T-helper 2 cell treated with Interferon-gamma antibody and Interleukin-4, amounts not matched to agents 5 μg/mL and 100 μg/mL, for 36 hours (primary cell): Measurements from ENCODE around the gene RANBP3.
"Not testable (repeated sequence)": the region's sequence is repeated elsewhere in the genome, so short reads cannot be mapped to it uniquely, and the experiment has no call there.

Experiments
- DNase-seq: peaks from one replicate; pipeline ENCODE4 v3.0.0; 2021; ENCODE audit warnings: low spot score
- H3K27ac Mint-ChIP-seq: one replicate; pipeline ENCODE4 v1.8.0; 2021; ENCODE audit warnings: mild to moderate bottlenecking, mixed read lengths
- H3K27me3 Mint-ChIP-seq: one replicate; pipeline ENCODE4 v1.8.0; 2021; ENCODE audit warnings: low read depth, mixed read lengths
- H3K36me3 Mint-ChIP-seq: one replicate; pipeline ENCODE4 v1.8.0; 2021; ENCODE audit warnings: low read depth, mixed read lengths
- H3K4me1 Mint-ChIP-seq: one replicate; pipeline ENCODE4 v1.8.0; 2021; ENCODE audit warnings: low read depth, mixed read lengths
- H3K4me3 Mint-ChIP-seq: one replicate; pipeline ENCODE4 v1.8.0; 2022; ENCODE audit warnings: mild to moderate bottlenecking, moderate library complexity, mixed read lengths
- H3K9me3 Mint-ChIP-seq: one replicate; pipeline ENCODE4 v1.8.0; 2021; ENCODE audit warnings: mixed read lengths

The RANBP3 gene, protein sequence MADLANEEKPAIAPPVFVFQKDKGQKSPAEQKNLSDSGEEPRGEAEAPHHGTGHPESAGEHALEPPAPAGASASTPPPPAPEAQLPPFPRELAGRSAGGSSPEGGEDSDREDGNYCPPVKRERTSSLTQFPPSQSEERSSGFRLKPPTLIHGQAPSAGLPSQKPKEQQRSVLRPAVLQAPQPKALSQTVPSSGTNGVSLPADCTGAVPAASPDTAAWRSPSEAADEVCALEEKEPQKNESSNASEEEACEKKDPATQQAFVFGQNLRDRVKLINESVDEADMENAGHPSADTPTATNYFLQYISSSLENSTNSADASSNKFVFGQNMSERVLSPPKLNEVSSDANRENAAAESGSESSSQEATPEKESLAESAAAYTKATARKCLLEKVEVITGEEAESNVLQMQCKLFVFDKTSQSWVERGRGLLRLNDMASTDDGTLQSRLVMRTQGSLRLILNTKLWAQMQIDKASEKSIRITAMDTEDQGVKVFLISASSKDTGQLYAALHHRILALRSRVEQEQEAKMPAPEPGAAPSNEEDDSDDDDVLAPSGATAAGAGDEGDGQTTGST

DNA sequence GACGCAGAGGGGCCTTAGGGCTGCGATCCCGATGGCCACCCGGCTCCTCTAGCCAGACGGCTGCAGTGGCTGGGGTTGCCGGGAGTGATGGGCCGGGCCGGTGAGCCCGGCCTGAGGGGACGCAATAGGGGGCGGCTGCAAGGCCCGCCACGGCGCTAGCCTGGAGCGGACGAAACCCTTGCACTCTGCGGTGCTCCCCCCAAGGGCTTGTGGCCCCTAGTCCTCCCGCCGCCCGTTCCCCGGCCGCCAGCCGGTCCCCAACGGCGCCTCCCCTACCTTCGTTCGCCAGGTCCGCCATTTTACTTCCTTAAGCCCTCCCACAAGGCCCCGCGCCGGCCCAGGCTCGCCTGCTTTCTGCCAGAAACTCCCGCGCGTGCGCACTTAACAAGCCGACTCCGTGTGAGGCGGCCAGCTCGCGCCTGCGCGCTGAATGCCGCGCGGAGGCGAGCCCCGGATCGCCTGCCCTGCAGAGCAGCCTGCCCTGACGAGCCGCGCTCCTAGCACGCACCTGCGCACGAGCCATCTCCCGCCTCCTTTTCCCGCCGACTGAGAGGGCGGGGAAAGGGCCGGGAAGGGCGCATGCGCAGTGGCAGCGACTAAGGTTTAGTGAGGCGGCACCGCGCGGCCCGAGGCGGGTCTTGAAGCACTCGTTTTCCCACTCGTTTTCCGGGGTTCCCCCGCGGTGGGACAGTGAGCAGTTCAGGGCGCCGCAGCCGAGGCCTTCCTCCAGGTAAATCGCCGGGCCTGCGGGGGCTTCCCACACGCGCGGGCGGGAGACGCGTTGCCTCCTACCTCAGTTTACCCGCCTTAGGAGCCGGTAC lies at the start of gene RANBP3:
Gene RANBP3 (minus strand): TSS at position 356 of the 821 bp plus-strand sequence. CDS start 58 bp downstream, at position 298.
- Mint-ChIP-seq H3K27me3 (no peaks in the 10 kb centered on the region), H3K4me3 (peak within 1 kb of the TSS; percentile 99), H3K9me3 (no peaks in the 10 kb centered on the region), H3K4me1 (peaks cover 40% of the 10 kb centered on the region), H3K36me3 (peaks cover 39% of the 10 kb centered on the region), H3K27ac (peak within 1 kb of the TSS; percentile 96)
- peak; percentile 100 for DNase-seq

DNA sequence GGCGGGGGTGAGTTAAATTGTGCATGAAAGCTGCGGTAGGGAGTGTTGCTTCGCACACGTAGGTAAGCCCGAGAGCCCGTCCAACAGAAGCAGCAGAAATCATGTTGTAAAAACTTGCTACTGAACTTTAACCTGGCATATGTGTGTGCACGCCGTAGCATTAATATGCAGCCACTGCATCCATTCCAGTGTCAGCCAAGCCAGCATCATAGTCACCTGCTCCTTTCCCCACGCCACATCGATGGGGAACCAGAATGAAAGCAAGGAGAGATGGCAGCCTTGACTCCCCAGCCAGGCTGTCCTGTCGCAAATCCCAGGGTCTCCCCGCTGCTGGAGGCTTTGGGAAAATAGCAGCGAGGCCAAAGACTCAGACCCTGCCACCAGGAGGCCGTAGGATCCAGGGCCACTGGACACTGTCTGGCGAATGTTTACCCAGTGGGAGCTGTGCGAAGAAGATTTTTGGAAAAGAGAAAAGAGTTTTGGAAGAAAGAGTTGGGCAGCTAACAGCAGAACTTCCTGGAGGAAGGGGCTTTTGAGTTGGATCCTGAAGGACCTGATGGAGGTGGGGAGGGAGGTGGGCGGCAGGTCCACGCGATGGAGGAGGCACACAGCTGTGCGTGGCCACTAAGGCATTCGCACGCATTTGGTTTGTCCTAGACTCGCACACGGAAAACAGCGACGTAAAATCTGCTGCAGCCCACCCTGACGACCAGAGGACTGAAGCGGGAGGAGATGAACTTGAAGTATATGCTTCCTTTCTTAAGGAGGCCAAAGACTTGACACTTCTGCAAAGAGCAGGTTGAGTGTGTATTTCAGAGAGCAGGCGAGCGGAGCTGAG lies 48.7 kb upstream of the RANBP3 start:
- H3K27ac Mint-ChIP-seq: no peak overlapping the region
- no peak for DNase-seq
- H3K4me3 Mint-ChIP-seq: no peak overlapping the region
- H3K27me3 Mint-ChIP-seq: no peaks in the 10 kb centered on the region
- H3K36me3 Mint-ChIP-seq: no peaks in the 10 kb centered on the region
- H3K9me3 Mint-ChIP-seq: no peaks in the 10 kb centered on the region
- no peaks in the 10 kb centered on the region for H3K4me1 Mint-ChIP-seq

DNA sequence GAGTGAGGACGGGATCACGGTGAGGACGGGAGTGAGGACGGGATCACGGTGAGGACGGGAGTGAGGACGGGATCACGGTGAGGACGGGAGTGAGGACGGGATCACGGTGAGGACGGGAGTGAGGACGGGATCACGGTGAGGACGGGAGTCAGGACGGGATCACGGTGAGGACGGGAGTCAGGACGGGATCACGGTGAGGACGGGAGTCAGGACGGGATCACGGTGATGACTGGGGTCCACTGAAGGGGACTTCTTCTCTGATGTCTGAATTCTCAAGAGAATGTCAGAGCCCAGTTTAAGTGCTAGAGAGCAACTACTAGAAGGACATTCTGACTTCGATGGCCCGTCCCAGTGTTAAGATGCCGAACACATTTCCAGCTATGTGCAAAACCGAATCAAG lies 46.8 kb upstream of the RANBP3 start:
- H3K27me3 Mint-ChIP-seq, H3K4me3 Mint-ChIP-seq: not testable (repeated sequence)

DNA sequence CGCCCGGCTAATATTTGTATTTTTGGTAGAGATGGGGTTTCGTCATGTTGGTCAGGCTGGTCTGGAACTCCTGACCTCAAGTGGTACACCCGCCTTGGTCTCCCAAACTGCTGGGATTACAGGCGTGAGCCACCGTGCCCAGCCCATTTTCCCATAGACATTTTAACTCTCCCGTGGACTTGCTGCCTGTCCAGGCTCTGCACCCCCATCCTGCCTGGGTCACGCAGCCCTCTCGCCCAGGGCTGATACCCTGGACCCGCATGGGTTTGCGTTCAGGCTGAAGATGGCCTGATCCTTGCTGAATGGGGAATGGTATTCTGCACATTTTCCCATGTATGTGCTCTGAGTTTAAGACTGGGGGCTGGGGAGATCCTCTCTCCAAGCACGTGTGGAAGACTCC lies 46.0 kb upstream of the RANBP3 start:
- peaks cover 2% of the 10 kb centered on the region for H3K4me1 Mint-ChIP-seq
- H3K27me3 Mint-ChIP-seq: no peaks in the 10 kb centered on the region
- no peak for DNase-seq
- H3K4me3 Mint-ChIP-seq: no peak overlapping the region
- H3K36me3 Mint-ChIP-seq: no peaks in the 10 kb centered on the region
- H3K27ac Mint-ChIP-seq: no peak overlapping the region
- H3K9me3 Mint-ChIP-seq: no peaks in the 10 kb centered on the region

More for the DNA sequence above, 46.8 kb upstream of the RANBP3 start:
- not testable (repeated sequence) for H3K36me3 Mint-ChIP-seq, H3K4me1 Mint-ChIP-seq, H3K27ac Mint-ChIP-seq, DNase-seq, H3K9me3 Mint-ChIP-seq

DNA sequence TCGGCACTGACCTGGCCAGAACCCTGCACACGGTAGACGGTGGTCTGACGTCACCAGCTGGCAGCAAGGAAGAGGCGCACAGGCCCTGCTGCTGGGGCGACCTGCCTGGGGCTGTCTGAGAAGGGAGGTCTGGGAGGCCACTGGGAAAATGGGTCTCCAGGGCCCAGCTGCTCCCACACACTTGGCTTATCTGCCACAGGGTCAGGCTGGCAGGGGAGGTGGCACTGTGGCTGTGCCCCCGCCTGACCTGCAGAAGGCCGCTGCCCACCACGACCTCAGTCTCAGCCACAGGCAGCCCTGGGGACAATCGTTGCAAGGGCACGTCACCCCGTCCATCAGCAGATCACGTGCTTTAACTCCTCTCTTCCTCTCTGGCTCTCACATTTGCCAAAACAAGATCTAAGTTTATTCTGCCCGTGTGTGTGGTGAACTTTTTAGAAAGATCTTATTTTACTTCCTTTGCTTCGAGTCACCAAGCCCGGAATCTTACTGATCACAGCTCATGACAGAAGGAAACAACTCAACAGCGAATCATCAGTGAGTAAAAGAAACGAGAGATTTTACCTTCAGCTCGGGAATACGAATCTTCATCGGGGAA lies 45.2 kb upstream of the RANBP3 start:
- no peaks in the 10 kb centered on the region for H3K9me3 Mint-ChIP-seq
- peaks cover 2% of the 10 kb centered on the region for H3K4me1 Mint-ChIP-seq
- H3K27me3 Mint-ChIP-seq: no peaks in the 10 kb centered on the region
- no peaks in the 10 kb centered on the region for H3K36me3 Mint-ChIP-seq
- no peak overlapping the region for H3K27ac Mint-ChIP-seq
- no peak for DNase-seq
- H3K4me3 Mint-ChIP-seq: no peak overlapping the region

DNA sequence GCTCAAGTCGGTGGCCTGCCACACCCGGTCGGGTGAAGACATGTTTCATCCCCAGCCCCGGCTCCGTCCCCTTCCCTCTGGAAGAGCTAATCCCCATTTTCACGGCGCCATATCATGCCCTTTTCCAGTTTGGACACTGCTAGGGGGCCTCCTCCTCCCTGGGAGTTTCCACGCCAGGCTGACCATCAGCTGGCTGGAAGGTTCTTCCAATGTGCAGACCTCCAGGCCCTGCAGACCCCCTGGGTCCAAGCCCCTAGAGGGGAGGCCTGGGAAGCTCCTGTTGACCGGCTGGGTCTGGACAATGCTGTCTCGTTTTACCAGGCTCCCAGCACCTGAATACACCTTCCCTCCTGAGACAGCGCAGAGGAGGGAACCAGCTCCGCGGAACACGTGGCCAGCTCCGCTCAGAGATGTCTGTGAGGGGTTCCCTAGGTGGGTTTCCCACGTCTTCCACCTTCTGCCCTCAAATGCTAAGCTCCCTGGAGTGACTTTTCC lies 44.7 kb upstream of the RANBP3 start:
- no peaks in the 10 kb centered on the region for H3K27me3 Mint-ChIP-seq

DNA sequence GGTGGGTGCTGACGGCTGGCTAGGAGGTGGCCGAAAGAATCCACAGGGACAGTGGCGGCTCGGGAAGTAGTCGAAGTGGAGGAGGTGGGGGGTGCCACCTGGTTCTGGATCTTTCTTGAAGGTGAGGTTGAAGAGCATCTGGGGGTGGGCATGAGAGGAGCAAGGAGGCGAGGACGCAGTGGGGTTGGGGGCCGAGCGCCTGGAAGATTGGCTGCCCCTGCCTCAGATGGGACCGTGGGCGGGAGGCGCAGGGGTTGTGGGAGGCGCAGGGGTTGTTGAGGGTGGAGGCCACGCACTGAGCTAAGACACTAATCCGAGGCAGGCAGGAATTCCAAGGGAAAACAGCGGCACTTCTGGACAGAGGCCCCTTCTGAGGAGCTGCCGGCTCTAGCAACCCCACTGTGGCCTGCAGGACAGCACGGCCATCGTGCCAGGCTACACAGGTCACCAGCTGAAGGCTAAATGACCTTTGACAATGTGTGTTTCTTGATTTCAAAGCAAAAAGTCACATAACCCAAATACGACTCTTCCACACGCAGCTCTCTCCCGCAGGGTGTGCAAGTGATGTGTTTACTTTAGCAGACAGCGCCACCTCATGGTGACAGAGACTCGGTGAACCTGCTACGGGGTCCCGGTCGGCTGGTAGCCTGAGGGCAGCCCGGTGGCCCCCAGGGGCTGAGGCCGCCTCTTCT lies 44.1 kb upstream of the RANBP3 start:
- Mint-ChIP-seq H3K36me3 (no peaks in the 10 kb centered on the region), H3K27me3 (no peaks in the 10 kb centered on the region), H3K4me3 (no peak overlapping the region), H3K4me1 (peaks cover 2% of the 10 kb centered on the region), H3K9me3 (no peaks in the 10 kb centered on the region), H3K27ac (no peak overlapping the region)
- peak; percentile 64 for DNase-seq

More for the DNA sequence above, 44.7 kb upstream of the RANBP3 start:
- no peak for DNase-seq
- Mint-ChIP-seq H3K4me1 (peaks cover 2% of the 10 kb centered on the region), H3K36me3 (no peaks in the 10 kb centered on the region), H3K27ac (no peak overlapping the region), H3K9me3 (no peaks in the 10 kb centered on the region), H3K4me3 (no peak overlapping the region)

DNA sequence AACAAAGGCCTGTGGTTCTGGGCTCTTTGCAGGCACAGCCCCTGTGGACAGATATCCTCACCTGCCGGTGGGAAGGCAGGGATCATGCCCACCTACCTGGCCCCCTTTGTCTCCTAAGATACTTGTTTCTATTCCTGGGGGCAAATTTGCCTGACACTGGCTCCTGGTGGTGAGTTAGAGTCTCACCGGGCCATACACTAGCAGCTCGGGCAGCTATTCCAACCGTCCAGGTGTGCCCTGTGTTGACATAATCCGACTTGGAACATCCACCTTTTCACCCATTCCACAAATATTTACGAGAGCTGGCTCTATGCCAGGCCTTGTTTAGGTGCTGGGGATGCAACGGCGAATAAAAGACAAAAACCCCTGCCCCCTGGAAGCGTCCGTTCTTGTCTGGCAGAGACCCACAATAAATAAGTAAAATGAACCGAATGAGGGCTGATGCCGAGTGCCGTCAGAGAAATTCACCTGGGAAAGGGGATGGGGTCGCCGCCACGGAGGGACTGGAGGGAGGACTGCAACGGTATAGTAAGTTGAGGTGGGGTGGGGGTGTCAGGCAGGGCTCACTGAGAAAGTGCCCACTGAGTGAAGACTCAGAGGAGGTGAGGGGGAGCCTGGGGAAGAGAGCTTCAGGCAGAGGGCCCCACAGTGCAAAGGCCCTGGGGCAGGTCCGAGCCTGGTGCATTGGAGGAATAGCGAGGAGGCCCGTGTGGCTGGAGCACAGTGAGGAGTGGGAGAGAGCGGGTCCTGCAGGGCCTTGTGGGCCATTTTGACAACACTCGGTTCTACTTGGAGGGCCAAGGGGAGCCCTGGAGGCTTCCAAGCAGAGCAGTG lies 43.2 kb upstream of the RANBP3 start:
- Mint-ChIP-seq H3K4me3 (no peak overlapping the region), H3K9me3 (no peaks in the 10 kb centered on the region), H3K36me3 (no peaks in the 10 kb centered on the region), H3K27ac (no peak overlapping the region), H3K27me3 (no peaks in the 10 kb centered on the region), H3K4me1 (peaks cover 2% of the 10 kb centered on the region)
- DNase-seq: no peak

DNA sequence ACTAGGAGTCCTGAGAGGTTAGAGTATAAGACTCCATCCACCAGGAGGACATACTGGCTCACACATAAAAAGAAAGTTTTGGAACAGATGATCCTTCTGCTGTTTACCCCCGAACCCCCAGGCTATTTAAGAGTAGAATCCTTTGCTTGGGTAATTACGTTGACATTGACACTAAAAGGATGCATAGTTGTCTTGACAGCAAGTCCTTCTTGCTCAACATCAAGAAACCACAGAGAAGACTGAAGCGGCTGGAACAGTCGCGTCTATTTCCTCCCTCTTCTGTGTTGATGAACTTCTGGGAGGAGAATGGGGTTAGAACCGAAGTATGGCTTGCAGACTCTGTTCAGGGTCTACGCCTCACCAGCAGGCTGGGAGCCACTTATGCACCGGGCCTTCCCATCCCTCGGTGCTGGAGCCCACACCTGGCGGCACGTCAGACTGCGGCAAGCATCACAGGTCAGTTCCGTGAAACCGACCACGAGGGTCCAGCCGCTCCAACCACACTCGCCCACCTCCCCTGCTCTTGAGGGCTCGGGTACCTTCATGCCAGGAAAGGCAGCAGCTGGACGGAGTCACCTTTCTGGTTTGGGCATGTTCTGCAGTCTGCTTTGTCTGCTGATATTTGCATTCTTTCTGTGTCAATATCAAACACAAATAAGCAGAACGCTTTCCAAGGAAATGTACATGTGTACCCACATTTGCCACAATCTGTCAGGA lies 42.4 kb upstream of the RANBP3 start:
- no peaks in the 10 kb centered on the region for H3K27me3 Mint-ChIP-seq
- no peaks in the 10 kb centered on the region for H3K36me3 Mint-ChIP-seq
- H3K4me3 Mint-ChIP-seq: no peak overlapping the region
- H3K9me3 Mint-ChIP-seq: no peaks in the 10 kb centered on the region
- H3K27ac Mint-ChIP-seq: no peak overlapping the region
- DNase-seq: no peak
- peaks cover 2% of the 10 kb centered on the region for H3K4me1 Mint-ChIP-seq

DNA sequence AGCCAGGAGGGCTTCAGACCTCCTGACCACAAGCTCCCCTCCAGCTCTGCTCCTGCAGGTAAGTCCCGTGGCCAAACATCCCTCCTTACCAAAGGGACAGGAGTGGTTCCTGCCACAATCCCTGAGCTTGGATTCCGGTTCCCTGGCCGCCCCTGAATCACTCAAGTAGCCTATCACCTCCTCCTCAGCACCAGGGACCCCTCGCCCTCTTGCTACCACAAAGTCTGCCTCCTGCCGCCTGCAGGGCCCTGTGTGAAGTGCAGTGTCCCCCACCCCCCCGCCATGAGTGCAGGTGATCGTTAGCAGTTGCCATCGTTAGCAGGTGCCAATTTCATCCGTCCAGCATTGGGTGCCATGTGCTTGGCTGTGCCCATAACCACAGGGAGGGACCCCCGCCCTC lies 40.8 kb upstream of the RANBP3 start:
- Mint-ChIP-seq H3K9me3 (no peaks in the 10 kb centered on the region), H3K4me3 (no peak overlapping the region), H3K36me3 (no peaks in the 10 kb centered on the region), H3K4me1 (peaks cover 2% of the 10 kb centered on the region), H3K27me3 (no peaks in the 10 kb centered on the region), H3K27ac (no peak overlapping the region)
- no peak for DNase-seq

DNA sequence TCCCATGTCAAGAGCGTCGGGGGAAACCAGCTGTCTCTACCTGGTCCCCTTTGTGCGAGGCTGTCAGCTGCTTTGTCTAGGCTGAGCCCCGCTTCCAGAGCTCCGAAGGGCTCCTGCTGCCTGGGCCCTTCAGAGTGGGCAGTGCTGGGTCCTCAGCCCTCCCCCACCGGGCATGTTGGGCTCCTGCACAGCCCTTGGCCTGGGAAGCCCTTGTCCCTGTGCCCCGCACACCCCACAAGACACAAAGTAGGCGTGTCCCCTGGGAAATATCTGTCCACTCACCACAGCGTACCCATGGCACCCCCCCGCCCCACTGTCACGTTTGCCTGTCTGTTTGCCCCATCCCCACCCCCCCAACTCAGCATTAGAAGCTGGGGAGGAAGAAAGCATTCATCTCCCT lies 39.6 kb upstream of the RANBP3 start:
- no peaks in the 10 kb centered on the region for H3K9me3 Mint-ChIP-seq
- H3K27me3 Mint-ChIP-seq: no peaks in the 10 kb centered on the region
- H3K4me3 Mint-ChIP-seq: no peak overlapping the region
- no peak overlapping the region for H3K27ac Mint-ChIP-seq
- H3K36me3 Mint-ChIP-seq: no peaks in the 10 kb centered on the region
- no peak for DNase-seq
- peaks cover 2% of the 10 kb centered on the region for H3K4me1 Mint-ChIP-seq
